ENCODE measurements around the gene PRR7.

GRCh38 chr5:177496070-177496726 lies 49.6 kb downstream of the PRR7 start:
- TF ChIP-seq, protein P1, sequence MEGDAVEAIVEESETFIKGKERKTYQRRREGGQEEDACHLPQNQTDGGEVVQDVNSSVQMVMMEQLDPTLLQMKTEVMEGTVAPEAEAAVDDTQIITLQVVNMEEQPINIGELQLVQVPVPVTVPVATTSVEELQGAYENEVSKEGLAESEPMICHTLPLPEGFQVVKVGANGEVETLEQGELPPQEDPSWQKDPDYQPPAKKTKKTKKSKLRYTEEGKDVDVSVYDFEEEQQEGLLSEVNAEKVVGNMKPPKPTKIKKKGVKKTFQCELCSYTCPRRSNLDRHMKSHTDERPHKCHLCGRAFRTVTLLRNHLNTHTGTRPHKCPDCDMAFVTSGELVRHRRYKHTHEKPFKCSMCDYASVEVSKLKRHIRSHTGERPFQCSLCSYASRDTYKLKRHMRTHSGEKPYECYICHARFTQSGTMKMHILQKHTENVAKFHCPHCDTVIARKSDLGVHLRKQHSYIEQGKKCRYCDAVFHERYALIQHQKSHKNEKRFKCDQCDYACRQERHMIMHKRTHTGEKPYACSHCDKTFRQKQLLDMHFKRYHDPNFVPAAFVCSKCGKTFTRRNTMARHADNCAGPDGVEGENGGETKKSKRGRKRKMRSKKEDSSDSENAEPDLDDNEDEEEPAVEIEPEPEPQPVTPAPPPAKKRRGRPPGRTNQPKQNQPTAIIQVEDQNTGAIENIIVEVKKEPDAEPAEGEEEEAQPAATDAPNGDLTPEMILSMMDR (IDR thresholded peaks at IDR 0.05; ENCODE audit: low read length): no peak
- no peak for TF ChIP-seq EZH2 (IDR thresholded peaks at IDR 0.05; ENCODE audit: borderline replicate concordance, low read length)
